GM23248 (cell line): ENCODE measurements around the gene IL10RB. TPM values are rescaled to one million over a fixed set of nuclear protein-coding genes. Genes with fewer than 3 reads are reported as not detected.
"Not testable (repeated sequence)": the region's sequence is repeated elsewhere in the genome, so short reads cannot be mapped to it uniquely, and the experiment has no call there.

Experiments
- DNase-seq: peaks from one replicate; pipeline ENCODE4 v3.0.0-alpha.2; 2015
- H2AFZ ChIP-seq: fragments of 200-600 bp; sonication (generic); 2 replicates; pipeline ENCODE4 v1.6.1; 2016; ENCODE audit warnings: antibody characterized with exemption
- H3F3A ChIP-seq: fragments of 200-600 bp; sonication (generic); 2 replicates; pipeline ENCODE4 v1.6.1; 2016; ENCODE audit warnings: mild to moderate bottlenecking, antibody characterized with exemption, mixed run types; ENCODE audit not compliant: insufficient read depth
- H3K27ac ChIP-seq: fragments of 200-600 bp; sonication (generic); 2 replicates; pipeline ENCODE4 v1.5.1; 2016; ENCODE audit warnings: mild to moderate bottlenecking
- H3K27me3 ChIP-seq: fragments of 200-600 bp; sonication (generic); replicated peaks from 2 replicates; pipeline ENCODE4 v1.6.1; 2016; ENCODE audit warnings: mild to moderate bottlenecking; ENCODE audit not compliant: insufficient read depth
- H3K36me3 ChIP-seq: fragments of 200-600 bp; sonication (generic); 2 replicates; pipeline ENCODE4 v1.6.1; 2016; ENCODE audit warnings: low read depth, mild to moderate bottlenecking
- H3K4me1 ChIP-seq: fragments of 200-600 bp; sonication (generic); 2 replicates; pipeline ENCODE4 v1.6.1; 2016; ENCODE audit warnings: mild to moderate bottlenecking; ENCODE audit not compliant: insufficient read depth
- H3K4me2 ChIP-seq: fragments of 200-600 bp; sonication (generic); one replicate; pipeline ENCODE4 v1.6.1; 2016; ENCODE audit warnings: mild to moderate bottlenecking; ENCODE audit not compliant: unreplicated experiment
- H3K4me3 ChIP-seq: fragments of 200-600 bp; sonication (generic); 2 replicates; pipeline ENCODE4 v1.5.1; 2016; ENCODE audit warnings: mild to moderate bottlenecking
- H3K79me2 ChIP-seq: fragments of 200-600 bp; sonication (generic); 2 replicates; pipeline ENCODE4 v1.6.1; 2016; ENCODE audit warnings: mild to moderate bottlenecking; ENCODE audit not compliant: insufficient read depth
- H3K9ac ChIP-seq: fragments of 200-600 bp; sonication (generic); 2 replicates; pipeline ENCODE4 v1.6.1; 2016; ENCODE audit warnings: mild to moderate bottlenecking
- H3K9me2 ChIP-seq: fragments of 200-600 bp; sonication (generic); 2 replicates; pipeline ENCODE4 v1.6.1; 2016; ENCODE audit warnings: mixed run types, mild to moderate bottlenecking, moderate library complexity; ENCODE audit not compliant: insufficient read depth
- H3K9me3 ChIP-seq: fragments of 200-600 bp; sonication (generic); one replicate; pipeline ENCODE4 v1.6.1; 2017; ENCODE audit warnings: low read depth
- H4K20me1 ChIP-seq: fragments of 200-600 bp; sonication (generic); 2 replicates; pipeline ENCODE4 v1.6.0; 2016; ENCODE audit not compliant: insufficient read depth
- EZH2 ChIP-seq: fragments of 200-600 bp; sonication (generic); IDR thresholded peaks from 2 replicates; pipeline ENCODE4 v1.6.1; 2018; ENCODE audit warnings: antibody characterized with exemption, mild to moderate bottlenecking; ENCODE audit not compliant: insufficient read depth, poor library complexity, severe bottlenecking
- EZH2phosphoT487 ChIP-seq: fragments of 200-600 bp; sonication (generic); IDR thresholded peaks from 2 replicates; pipeline ENCODE4 v1.6.1; 2018; ENCODE audit warnings: antibody characterized with exemption, moderate library complexity, mild to moderate bottlenecking, low read depth; ENCODE audit not compliant: insufficient read depth
- WGBS, 2 experiments: methylation state at CpG; one replicate each; pipeline ENCODE4 v1.1.6; 2015 to 2017; ENCODE audit warnings: low lambda C conversion rate in 2 of 2, low coverage in 1 of 2; ENCODE audit errors: missing lambda C conversion rate in 2 of 2; 5-methylcytosine and 5-hydroxymethylcytosine counted together
- in situ Hi-C: fragments of 300-500 bp; cut with MboI; formaldehyde crosslinking; loops from 2 replicates; pipeline ENCODE4 v1.15.0; 2020
- polyA plus RNA-seq: library from polyadenylated mRNA; unstranded; fragments of >200 nt; fragmentation: Nextera tagmentation; extraction: Ambion mirVana; gene quantifications from 2 replicates; pipeline ENCODE4 v1.2.1, GENCODE V29; 2016
- total RNA-seq: library from RNA; depleted of rRNA; stranded (reverse); fragments of >200 nt; shearing (Covaris generic); gene quantifications from 2 replicates; pipeline ENCODE4 v1.2.3, GENCODE V29; 2014

Gene IL10RB
- total and polyA plus RNA-seq, 2 experiments from 2014 or later, result 49.3 to 52.4 TPM

DNA sequence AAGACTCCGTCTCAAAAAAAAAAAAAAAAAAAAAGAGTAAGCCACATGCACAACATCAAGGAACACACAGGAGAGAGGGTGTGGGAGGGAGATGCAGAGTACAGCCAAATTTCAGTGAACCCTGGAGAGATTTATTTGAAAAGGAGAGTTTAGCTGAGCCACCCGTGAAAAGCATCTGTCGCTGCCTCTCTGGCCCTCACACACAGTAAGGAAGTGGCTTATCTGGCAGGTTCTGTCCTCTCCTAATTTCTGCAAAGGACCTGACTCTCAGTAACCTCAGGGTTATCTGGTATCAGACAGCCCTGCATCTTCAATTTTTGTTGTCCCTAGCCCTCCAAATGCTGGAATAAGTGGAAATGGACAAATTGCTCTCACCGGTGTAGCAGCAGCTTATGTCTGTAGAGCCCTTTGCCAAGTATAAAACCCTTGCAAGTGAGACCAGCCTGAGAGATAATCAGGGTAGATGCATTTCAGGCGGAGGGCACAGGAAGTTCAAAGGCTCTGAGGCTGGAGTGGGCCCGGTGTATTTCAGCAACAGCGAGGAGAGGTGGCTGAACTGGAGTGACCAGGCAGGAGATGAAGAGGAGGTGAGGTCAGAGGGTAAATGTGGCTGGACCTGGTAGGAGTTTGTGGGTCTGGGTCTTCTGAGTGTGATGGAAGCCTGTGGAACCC lies 16.7 kb upstream of the IL10RB start:
- WGBS, 2 experiments, result 94 to 98% methylated on average over 7 of the region's 7 CpGs
- H3K9ac ChIP-seq, result no peak overlapping the region
- no peaks in the 10 kb centered on the region for H3K9me3 ChIP-seq
- H3F3A ChIP-seq, result no peaks in the 10 kb centered on the region
- no peak for DNase-seq
- H4K20me1 ChIP-seq, result no peaks in the 10 kb centered on the region
- no peak overlapping the region for H3K4me2 ChIP-seq
- TF ChIP-seq EZH2 (no peak), EZH2phosphoT487 (no peak)
- H3K4me1 ChIP-seq, result no peaks in the 10 kb centered on the region
- H3K79me2 ChIP-seq, result no peaks in the 10 kb centered on the region
- H3K27me3 ChIP-seq, result no peaks in the 10 kb centered on the region
- no peak overlapping the region for H3K27ac ChIP-seq
- H3K36me3 ChIP-seq, result peaks cover 24% of the 10 kb centered on the region; the same call in 1 of the 2 replicates
- in situ Hi-C loops, result no loop called here
- H3K9me2 ChIP-seq, result no peaks in the 10 kb centered on the region
- no peak overlapping the region for H2AFZ ChIP-seq
- H3K4me3 ChIP-seq, result no peak overlapping the region

DNA sequence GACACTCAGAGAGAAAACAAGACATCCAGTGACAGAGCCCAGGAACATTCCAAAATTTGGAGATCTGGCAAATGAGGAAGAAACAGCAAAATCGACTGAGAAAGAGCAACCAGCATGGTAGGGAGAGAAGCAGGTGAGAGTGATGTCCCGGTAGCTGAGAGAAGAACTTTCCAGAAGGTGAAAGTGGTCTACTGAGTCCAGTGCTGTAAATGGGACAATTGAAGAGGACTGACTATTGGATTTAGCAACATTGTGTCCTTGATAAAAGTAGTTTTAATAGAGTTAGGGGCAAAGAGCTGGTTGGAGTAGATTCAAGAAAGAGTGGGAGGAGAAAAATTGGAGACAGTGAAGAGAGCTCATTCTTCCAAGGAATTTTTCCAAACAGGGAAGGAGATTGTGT lies 15.0 kb upstream of the IL10RB start:
- no peak for DNase-seq
- peaks cover 24% of the 10 kb centered on the region; the same call in 1 of the 2 replicates for H3K36me3 ChIP-seq

DNA sequence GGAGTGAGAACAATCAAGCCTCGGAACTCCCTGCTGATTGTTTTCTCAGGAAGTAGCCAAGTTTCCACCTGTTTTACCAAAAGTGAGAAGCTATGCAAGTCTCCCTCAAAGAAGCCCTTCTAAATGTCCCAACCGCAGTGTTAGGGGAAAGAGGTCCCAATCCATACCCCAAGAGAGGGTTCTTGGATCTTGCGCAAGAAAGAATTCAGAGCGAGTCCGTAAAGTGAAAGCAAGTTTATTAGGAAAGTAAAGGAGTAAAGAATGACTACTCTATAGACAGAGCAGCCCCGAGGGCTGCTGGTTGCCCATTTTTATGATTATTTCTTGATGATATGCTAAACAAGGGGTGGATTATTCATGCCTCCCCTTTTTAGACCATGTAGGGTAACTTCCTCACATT lies 12.8 kb upstream of the IL10RB start:
- H3K9me3 ChIP-seq, H2AFZ ChIP-seq, H3K27ac ChIP-seq, H3K9me2 ChIP-seq, H3K9ac ChIP-seq, H3K4me1 ChIP-seq, H3K4me2 ChIP-seq, H4K20me1 ChIP-seq, DNase-seq, H3F3A ChIP-seq, H3K79me2 ChIP-seq, H3K27me3 ChIP-seq, in situ Hi-C loops, H3K4me3 ChIP-seq: not testable (repeated sequence)
- 96 to 98% methylated on average over 6 of the region's 6 CpGs for WGBS, 2 experiments
- peaks cover 16% of the 10 kb centered on the region; the same call in 1 of the 2 replicates for H3K36me3 ChIP-seq

More for the DNA sequence above, 15.0 kb upstream of the IL10RB start:
- Histone ChIP-seq H2AFZ (no peak overlapping the region), H3K9ac (no peak overlapping the region), H3K4me3 (no peak overlapping the region), H3K79me2 (no peaks in the 10 kb centered on the region), H4K20me1 (no peaks in the 10 kb centered on the region), H3K27ac (no peak overlapping the region), H3K4me2 (no peak overlapping the region), H3F3A (no peaks in the 10 kb centered on the region), H3K27me3 (no peaks in the 10 kb centered on the region), H3K4me1 (no peaks in the 10 kb centered on the region), H3K9me2 (no peaks in the 10 kb centered on the region), H3K9me3 (no peaks in the 10 kb centered on the region)
- in situ Hi-C loops, result no loop called here
- no peak for TF ChIP-seq EZH2
- TF ChIP-seq EZH2phosphoT487, result no peak
- WGBS, 2 experiments, result 78 to 85% methylated on average over 2 of the region's 2 CpGs

DNA sequence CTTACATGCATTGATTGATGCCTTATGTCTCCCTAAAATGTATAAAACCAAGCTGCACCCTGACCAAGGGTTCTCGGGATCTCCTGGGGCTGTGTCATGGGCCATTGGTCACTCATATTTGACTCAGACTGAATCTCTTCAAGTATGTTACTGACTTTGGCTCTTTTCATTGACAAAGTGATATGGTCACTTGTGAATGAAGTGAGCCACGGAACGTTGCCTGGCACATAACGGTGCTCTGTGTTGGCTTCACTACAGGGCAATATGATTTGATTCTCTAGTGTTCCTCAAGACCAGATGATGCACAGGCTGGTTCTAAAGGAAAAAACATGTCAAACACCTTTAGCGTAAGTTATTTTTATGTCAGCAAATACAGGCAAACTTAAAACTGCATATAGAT lies 11.4 kb upstream of the IL10RB start:
- WGBS, 2 experiments, result 93 to 99% methylated on average over 5 of the region's 5 CpGs
- peaks cover 9% of the 10 kb centered on the region for H3K4me1 ChIP-seq
- H3K9ac ChIP-seq, result no peak overlapping the region
- H4K20me1 ChIP-seq, result no peaks in the 10 kb centered on the region
- TF ChIP-seq EZH2phosphoT487, result no peak
- TF ChIP-seq EZH2, result no peak
- DNase-seq, result no peak
- in situ Hi-C loops, result no loop called here
- peaks cover 16% of the 10 kb centered on the region; the same call in 1 of the 2 replicates for H3K36me3 ChIP-seq
- H3K27me3 ChIP-seq, result no peaks in the 10 kb centered on the region
- H3K4me2 ChIP-seq, result no peak overlapping the region
- H3K9me3 ChIP-seq, result no peaks in the 10 kb centered on the region
- no peak overlapping the region for H2AFZ ChIP-seq
- no peaks in the 10 kb centered on the region for H3K9me2 ChIP-seq
- no peak overlapping the region for H3K4me3 ChIP-seq
- no peak overlapping the region for H3K27ac ChIP-seq
- H3K79me2 ChIP-seq, result no peaks in the 10 kb centered on the region
- peaks cover 12% of the 10 kb centered on the region for H3F3A ChIP-seq

DNA sequence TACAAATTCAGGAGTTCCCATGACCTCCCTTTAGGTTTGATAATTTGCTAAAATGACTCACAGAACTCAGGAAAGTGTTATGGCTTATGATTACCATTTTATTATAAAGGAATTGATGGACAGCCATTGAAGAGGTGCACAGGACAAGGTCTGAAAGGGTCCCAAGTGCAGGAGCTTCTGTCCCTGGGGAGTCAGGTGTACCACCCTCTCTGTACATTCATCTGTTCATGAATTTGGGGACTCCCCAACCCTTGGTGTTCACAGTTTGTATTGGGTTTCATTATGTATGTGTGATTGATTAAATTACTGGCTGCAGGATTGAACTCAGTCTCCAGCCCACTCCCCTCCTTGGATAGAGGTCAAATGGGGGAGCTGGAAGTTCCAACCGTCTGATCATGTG lies 10.8 kb upstream of the IL10RB start:
- no peak overlapping the region for H3K9ac ChIP-seq
- no peaks in the 10 kb centered on the region for H3K79me2 ChIP-seq
- H3K9me2 ChIP-seq, result no peaks in the 10 kb centered on the region
- TF ChIP-seq EZH2phosphoT487, result no peak
- TF ChIP-seq EZH2, result no peak
- H3K27me3 ChIP-seq, result no peaks in the 10 kb centered on the region
- H3K4me2 ChIP-seq, result no peak overlapping the region
- H3K27ac ChIP-seq, result no peak overlapping the region
- in situ Hi-C loops, result no loop called here
- no peak for DNase-seq
- peaks cover 16% of the 10 kb centered on the region; the same call in 1 of the 2 replicates for H3K36me3 ChIP-seq
- WGBS, 2 experiments, result 19 to 27% methylated on average over 1 of the region's 1 CpG
- H3K4me3 ChIP-seq, result no peak overlapping the region
- H4K20me1 ChIP-seq, result no peaks in the 10 kb centered on the region
- H3F3A ChIP-seq, result peaks cover 14% of the 10 kb centered on the region
- peaks cover 10% of the 10 kb centered on the region for H3K4me1 ChIP-seq
- no peak overlapping the region for H2AFZ ChIP-seq
- no peaks in the 10 kb centered on the region for H3K9me3 ChIP-seq
